K562 (cell line): Measurements from ENCODE around the gene AP2M1. TPM values are rescaled to one million over a fixed set of nuclear protein-coding genes. Genes with fewer than 3 reads are reported as not detected.
A peak's percentile ranks its signal among the peaks of the same experiment; 100 is the strongest.

Source experiments
- ARHGAP35 ChIP-seq: fragments of 450-650 bp; IDR thresholded peaks from 2 replicates; pipeline ENCODE4 v1.6.1; 2018; ENCODE audit not compliant: partially characterized antibody
- ARID1B ChIP-seq: fragments of 450-650 bp; IDR thresholded peaks from 2 replicates; pipeline ENCODE4 v1.6.1; 2016; ENCODE audit warnings: antibody characterized with exemption, mild to moderate bottlenecking, inconsistent platforms
- HNRNPLL ChIP-seq: fragments of 200-400 bp; formaldehyde crosslinking; IDR thresholded peaks from 2 replicates; pipeline ENCODE4 v1.6.1; 2017; ENCODE audit warnings: low read length, low read depth, mild to moderate bottlenecking; ENCODE audit not compliant: poor library complexity, severe bottlenecking
- ZKSCAN1 ChIP-seq: fragments of 150-350 bp; IDR thresholded peaks from 2 replicates; pipeline ENCODE4 v1.6.1; 2016; ENCODE audit warnings: low read depth, low read length
- ZNF699 ChIP-seq: fragments of 250-450 bp; sonication (Bioruptor Pico); IDR thresholded peaks from 2 replicates; pipeline ENCODE4 v1.8.0; 2021; ENCODE audit warnings: mild to moderate bottlenecking, moderate library complexity; ENCODE audit not compliant: insufficient replicate concordance
- polyA plus RNA-seq, 8 experiments: library from polyadenylated mRNA; depleted of rRNA in 4 of 8; stranded (reverse) in 5 of 8; unstranded in 3 of 8; fragments of >200 nt; fragmentation: Nextera tagmentation in 2 of 8; fragmentation: Illumina TruSeq in 1 of 8; extraction: Ambion mirVana in 2 of 8; extraction: Trizol in 1 of 8; gene quantifications; 2 replicates each; pipeline versions ENCODE4 v1.2.1 to v1.2.3, GENCODE V29; 2011 to 2014; ENCODE audit warnings: inconsistent platforms in 1 of 8, missing spikeins in 1 of 8
- total RNA-seq, 7 experiments: library from RNA; depleted of rRNA in 6 of 7; stranded (reverse); fragments of >200 nt in 6 of 7; fragmentation: Illumina TruSeq in 2 of 7; extraction: Trizol in 2 of 7; gene quantifications; 2 replicates each; pipeline versions ENCODE4 v1.2.1 to v1.2.3, GENCODE V29; 2011 to 2021; ENCODE audit warnings: low replicate concordance in 1 of 7
- TF ChIP-seq, protein P1 (sequence below): sonication (generic); formaldehyde crosslinking; IDR thresholded peaks from 2 replicates; pipeline ENCODE4 v1.8.0; 2022; ENCODE audit warnings: missing genetic modification reagents, mild to moderate bottlenecking, borderline replicate concordance
- TF ChIP-seq, protein P2 (sequence below): fragments of 200-800 bp; sonication (Bioruptor generic); IDR thresholded peaks from 2 replicates; pipeline ENCODE4 v1.6.1; 2017; ENCODE audit warnings: missing genetic modification characterization, missing compliant biosample characterization
- TF ChIP-seq, protein P3 (sequence below): fragments of 450-650 bp; IDR thresholded peaks from 2 replicates; pipeline ENCODE4 v1.6.1; 2018; ENCODE audit not compliant: partially characterized antibody
- TF ChIP-seq, protein P4 (sequence below), 2 experiments: fragments of 450-650 bp in 1 of 2; sonication (generic) in 1 of 2; formaldehyde crosslinking in 1 of 2; IDR thresholded peaks in 1 of 2; conservative IDR thresholded peaks in 1 of 2; 2 replicates each; pipeline versions ENCODE4 v1.6.1 to v1.8.1; 2016 to 2023; ENCODE audit warnings: mild to moderate bottlenecking in 2 of 2, moderate library complexity in 2 of 2, inconsistent platforms in 1 of 2, missing genetic modification reagents in 1 of 2
- TF ChIP-seq, protein P5 (sequence below): fragments of 250-450 bp; sonication (Bioruptor Pico); IDR thresholded peaks from 2 replicates; pipeline ENCODE4 v1.5.0; 2021
- TF ChIP-seq, protein P6 (sequence below): fragments of 450-650 bp; IDR thresholded peaks from one replicate; pipeline ENCODE4 v1.6.1; 2018; ENCODE audit warnings: mild to moderate bottlenecking, moderate library complexity; ENCODE audit not compliant: partially characterized antibody

AP2M1 gene
- total and polyA plus RNA-seq, 9 of the 15 experiments (the other 6 are each of a cell fraction or from before 2014, with no cell fraction given): 118 to 505 (median 296) TPM

DNA sequence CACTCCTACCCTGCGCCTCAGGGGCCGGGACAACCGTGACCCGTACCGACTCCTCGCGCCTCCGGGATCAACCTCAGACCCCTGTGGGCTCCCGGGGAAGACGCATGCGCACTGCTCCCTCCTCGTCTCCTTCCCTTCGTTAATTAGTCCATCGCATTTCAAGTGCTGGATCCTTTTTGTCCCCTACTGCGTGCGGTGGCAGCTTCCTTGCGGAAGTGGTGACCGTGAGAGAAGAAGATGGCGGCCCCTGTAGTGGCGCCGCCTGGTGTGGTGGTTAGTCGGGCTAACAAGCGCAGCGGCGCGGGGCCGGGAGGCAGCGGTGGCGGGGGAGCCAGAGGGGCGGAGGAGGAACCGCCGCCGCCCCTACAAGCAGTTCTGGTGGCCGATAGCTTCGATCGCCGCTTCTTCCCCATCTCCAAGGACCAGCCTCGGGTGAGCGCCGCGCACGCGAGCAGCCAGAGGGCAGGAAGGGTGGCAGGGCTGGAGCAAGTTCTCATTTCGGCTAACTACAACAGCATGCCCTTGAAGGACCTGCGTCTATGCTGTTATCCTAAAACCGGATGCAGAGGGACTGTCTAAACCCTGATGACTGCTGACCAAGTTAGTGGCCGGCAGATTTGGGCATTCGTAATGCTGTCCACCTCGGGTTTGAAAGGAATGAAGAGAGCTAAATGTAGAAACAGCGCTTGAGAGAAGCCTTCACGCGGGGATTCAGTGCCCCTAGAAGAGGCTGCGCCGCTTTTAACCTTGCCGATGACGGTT lies 39.3 kb upstream of the AP2M1 start, which contains the start of gene EIF2B5 (continued):
- TF ChIP-seq, protein P1, sequence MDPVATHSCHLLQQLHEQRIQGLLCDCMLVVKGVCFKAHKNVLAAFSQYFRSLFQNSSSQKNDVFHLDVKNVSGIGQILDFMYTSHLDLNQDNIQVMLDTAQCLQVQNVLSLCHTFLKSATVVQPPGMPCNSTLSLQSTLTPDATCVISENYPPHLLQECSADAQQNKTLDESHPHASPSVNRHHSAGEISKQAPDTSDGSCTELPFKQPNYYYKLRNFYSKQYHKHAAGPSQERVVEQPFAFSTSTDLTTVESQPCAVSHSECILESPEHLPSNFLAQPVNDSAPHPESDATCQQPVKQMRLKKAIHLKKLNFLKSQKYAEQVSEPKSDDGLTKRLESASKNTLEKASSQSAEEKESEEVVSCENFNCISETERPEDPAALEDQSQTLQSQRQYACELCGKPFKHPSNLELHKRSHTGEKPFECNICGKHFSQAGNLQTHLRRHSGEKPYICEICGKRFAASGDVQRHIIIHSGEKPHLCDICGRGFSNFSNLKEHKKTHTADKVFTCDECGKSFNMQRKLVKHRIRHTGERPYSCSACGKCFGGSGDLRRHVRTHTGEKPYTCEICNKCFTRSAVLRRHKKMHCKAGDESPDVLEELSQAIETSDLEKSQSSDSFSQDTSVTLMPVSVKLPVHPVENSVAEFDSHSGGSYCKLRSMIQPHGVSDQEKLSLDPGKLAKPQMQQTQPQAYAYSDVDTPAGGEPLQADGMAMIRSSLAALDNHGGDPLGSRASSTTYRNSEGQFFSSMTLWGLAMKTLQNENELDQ (CRISPR knock-in tag): no peak
- no peak for TF ChIP-seq ZKSCAN1
- TF ChIP-seq HNRNPLL: peak; percentile 51
- TF ChIP-seq ZNF699 (CRISPR knock-in tag): no peak
- TF ChIP-seq, protein P2, sequence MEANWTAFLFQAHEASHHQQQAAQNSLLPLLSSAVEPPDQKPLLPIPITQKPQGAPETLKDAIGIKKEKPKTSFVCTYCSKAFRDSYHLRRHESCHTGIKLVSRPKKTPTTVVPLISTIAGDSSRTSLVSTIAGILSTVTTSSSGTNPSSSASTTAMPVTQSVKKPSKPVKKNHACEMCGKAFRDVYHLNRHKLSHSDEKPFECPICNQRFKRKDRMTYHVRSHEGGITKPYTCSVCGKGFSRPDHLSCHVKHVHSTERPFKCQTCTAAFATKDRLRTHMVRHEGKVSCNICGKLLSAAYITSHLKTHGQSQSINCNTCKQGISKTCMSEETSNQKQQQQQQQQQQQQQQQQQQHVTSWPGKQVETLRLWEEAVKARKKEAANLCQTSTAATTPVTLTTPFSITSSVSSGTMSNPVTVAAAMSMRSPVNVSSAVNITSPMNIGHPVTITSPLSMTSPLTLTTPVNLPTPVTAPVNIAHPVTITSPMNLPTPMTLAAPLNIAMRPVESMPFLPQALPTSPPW: peak; percentile 65; the same call in 1 of the 2 replicates
- TF ChIP-seq, protein P3, sequence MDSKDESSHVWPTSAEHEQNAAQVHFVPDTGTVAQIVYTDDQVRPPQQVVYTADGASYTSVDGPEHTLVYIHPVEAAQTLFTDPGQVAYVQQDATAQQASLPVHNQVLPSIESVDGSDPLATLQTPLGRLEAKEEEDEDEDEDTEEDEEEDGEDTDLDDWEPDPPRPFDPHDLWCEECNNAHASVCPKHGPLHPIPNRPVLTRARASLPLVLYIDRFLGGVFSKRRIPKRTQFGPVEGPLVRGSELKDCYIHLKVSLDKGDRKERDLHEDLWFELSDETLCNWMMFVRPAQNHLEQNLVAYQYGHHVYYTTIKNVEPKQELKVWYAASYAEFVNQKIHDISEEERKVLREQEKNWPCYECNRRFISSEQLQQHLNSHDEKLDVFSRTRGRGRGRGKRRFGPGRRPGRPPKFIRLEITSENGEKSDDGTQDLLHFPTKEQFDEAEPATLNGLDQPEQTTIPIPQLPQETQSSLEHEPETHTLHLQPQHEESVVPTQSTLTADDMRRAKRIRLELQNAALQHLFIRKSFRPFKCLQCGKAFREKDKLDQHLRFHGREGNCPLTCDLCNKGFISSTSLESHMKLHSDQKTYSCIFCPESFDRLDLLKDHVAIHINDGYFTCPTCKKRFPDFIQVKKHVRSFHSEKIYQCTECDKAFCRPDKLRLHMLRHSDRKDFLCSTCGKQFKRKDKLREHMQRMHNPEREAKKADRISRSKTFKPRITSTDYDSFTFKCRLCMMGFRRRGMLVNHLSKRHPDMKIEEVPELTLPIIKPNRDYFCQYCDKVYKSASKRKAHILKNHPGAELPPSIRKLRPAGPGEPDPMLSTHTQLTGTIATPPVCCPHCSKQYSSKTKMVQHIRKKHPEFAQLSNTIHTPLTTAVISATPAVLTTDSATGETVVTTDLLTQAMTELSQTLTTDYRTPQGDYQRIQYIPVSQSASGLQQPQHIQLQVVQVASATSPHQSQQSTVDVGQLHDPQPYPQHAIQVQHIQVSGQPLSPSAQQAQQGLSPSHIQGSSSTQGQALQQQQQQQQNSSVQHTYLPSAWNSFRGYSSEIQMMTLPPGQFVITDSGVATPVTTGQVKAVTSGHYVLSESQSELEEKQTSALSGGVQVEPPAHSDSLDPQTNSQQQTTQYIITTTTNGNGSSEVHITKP: peak; percentile 90
- TF ChIP-seq, protein P4, sequence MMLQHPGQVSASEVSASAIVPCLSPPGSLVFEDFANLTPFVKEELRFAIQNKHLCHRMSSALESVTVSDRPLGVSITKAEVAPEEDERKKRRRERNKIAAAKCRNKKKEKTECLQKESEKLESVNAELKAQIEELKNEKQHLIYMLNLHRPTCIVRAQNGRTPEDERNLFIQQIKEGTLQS (IDR thresholded peaks at IDR 0.05): no peak
- TF ChIP-seq, protein P4 (CRISPR knock-in tag; conservative IDR thresholded peaks at IDR 0.05): 0 out of 2 replicates have a peak, but pooled peaks have one; percentile 55
- TF ChIP-seq ARHGAP35: no peak
- TF ChIP-seq, protein P5, sequence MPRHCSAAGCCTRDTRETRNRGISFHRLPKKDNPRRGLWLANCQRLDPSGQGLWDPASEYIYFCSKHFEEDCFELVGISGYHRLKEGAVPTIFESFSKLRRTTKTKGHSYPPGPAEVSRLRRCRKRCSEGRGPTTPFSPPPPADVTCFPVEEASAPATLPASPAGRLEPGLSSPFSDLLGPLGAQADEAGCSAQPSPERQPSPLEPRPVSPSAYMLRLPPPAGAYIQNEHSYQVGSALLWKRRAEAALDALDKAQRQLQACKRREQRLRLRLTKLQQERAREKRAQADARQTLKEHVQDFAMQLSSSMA (CRISPR knock-in tag): no peak
- TF ChIP-seq, protein P6, sequence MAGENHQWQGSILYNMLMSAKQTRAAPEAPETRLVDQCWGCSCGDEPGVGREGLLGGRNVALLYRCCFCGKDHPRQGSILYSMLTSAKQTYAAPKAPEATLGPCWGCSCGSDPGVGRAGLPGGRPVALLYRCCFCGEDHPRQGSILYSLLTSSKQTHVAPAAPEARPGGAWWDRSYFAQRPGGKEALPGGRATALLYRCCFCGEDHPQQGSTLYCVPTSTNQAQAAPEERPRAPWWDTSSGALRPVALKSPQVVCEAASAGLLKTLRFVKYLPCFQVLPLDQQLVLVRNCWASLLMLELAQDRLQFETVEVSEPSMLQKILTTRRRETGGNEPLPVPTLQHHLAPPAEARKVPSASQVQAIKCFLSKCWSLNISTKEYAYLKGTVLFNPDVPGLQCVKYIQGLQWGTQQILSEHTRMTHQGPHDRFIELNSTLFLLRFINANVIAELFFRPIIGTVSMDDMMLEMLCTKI: no peak
- TF ChIP-seq ARID1B: peak; percentile 30; the same call in 1 of the 2 replicates
